GM19455 (cell line): ENCODE measurements around the gene CCL4.
A peak's percentile ranks its signal among the peaks of the same experiment; 100 is the strongest.
"Not testable (repeated sequence)": the region's sequence is repeated elsewhere in the genome, so short reads cannot be mapped to it uniquely, and the experiment has no call there.

Experiments
- ATAC-seq: cut with Tn5 transposase; IDR thresholded peaks from one replicate; pipeline ENCODE4 v1.9.1; 2021; ENCODE audit not compliant: unreplicated experiment

Gene CCL4

DNA sequence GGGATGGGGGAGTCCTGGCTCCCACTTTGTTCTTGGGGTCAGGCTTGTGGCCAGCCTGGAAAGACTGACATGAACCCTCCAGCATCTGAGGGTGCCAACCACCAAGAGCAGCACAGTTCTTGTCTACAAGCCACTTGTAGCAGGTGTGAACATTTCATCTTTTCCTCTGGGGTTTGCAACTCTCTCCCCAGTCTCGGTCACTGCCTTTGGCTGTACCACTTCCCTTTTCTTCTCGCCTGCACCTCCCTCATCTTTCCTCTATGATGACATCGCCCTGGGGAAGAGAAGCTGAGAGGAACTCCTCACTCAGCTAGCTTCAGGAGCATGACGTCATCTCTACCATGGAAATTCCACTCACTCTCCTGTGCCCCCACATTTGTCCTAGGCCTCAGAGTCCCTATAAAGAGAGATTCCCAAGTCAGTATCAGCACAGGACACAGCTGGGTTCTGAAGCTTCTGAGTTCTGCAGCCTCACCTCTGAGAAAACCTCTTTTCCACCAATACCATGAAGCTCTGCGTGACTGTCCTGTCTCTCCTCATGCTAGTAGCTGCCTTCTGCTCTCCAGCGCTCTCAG lies at the start of gene CCL4:
CCL4 (plus strand) TSS at position 427 of the 575 bp plus-strand sequence; CDS start at position 506, 79 bp downstream.
- not testable (repeated sequence) for ATAC-seq

DNA sequence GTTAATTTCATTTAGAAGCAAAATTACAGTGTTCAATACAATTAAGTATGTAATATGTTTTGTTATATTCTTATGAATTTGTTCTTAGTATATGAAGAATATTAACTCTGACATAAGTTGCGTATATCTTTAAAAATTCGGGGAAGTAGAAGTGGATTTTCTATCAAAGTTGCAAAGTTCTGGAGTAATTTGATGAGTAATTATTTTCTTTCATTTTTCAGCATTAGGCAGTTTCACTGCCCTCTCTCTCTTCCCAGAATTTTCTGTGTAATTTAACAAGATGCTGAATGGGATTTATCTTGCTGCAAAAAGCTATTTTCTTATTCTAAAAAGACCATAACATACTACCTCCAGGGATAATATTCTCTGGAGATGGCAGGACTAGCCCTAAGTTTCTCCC lies 48.5 kb upstream of the CCL4 start:
- no peak for ATAC-seq

DNA sequence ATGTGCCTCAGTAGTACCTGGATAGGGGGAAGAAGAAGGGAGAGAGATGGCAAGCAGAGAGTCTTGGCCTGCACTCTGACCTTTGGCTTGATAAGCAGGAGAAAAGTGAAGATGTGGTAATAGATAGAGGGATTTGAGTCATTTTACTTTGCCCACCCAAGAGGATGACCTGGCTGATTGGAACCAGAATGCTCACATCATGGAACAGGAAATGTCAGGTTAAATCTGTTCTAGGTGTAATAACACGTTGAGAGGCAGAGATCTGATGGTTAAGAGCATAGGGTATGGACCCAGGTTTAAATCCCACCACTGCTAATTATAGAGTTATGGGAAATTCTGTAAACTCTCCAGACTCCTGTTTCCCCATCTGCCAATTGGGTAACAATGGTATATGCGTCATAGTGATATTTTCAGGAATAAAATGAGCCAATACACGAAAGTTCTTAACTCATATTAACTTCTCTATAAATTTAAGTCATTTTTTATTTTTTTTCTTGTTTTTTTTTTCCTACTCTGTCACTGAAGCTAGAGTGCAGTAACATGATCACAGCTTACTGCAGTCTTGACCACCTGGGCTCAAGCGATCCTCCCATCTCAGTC lies 47.6 kb upstream of the CCL4 start:
- ATAC-seq, result no peak

DNA sequence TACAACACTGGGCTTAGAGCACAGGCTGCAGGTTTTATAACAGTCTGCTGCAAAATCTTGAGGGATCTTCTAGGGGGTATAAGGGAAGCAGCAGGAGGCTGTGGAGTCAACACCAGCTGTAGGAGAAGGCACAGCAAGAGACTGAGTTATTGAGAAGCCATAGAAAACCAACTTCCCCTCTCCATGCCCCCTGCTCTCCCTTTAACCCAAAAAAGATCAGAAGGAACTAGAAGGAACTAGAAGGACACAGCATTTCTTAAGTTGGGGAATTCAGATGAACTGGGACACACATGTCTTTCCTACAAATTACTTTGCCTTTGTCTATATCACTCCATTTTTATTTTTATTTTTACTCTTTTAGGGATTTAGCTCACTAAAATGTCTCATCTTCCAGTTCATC lies 45.7 kb upstream of the CCL4 start:
- ATAC-seq, result no peak

DNA sequence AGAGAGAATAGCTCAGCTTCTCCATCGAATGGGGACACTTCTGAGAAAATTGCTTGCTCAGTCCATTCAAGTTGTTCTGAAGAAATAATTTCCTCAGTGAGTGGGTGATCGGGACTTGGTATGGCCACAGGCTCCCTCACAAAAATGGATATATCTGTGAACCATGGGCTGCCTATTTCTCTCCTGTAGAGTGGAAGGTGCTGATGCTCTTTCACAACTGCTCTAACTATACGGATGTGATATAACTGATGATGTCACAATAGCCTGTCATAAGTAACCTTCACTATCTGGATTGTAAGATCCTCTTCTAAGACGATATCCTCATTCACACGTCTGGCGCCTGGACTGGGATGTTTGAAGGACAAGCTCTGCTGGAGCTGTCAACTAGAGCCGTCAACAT lies 44.2 kb upstream of the CCL4 start:
- ATAC-seq, result no peak

DNA sequence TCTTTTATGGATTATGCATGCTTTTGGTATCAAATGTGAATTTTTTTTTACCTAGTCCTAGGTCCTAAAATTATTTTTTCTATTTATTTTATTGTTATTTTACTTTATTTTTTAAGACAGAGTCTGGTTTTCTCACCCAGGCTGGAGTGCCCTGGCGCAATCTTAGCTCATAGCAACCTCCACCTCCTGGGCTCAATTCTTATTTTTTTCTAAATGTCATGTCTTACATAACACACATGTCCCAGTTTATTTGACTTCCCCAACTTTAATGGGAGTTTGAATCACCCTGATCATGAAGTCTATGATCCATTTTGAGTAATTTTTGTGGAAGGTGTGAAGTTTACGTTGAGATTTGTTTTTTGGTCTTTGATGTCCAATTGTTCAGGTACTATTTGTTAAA lies 42.8 kb upstream of the CCL4 start:
- ATAC-seq, result no peak

DNA sequence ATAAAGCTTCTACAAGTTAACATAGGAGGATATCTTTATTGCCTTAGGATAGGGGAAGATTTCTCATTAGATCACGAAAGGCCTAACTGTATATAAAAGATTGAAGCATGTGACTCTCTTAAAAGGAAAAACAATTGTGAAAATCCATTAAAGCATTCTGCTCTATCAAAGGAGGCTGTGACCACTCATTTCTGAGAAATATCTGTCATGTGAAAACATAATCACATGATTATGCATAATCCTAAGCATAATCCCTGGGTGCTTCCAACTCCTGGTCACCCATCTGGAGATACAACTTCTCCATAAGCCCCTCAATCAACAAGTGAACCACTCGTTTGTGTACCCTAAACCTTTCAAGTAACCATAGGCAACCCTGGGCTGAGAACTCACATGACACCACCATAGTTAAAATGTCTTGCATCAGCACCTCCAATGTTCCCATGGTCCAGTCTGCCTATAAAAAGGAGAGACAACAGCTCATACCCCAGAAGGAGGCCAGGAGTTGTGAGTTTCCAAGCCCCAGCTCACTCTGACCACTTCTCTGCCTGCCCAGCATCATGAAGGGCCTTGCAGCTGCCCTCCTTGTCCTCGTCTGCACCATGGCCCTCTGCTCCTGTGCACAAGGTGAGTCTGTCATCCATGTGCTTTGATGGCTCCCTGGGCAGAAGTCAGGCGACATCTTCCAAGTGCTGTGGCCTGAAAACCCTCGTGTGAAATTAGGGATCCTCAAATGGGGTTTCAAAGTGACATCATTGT lies 39.7 kb upstream of the CCL4 start, which contains the start of gene CCL18:
CCL18 (plus strand) TSS at position 487 of the 756 bp plus-strand sequence; CDS start at position 558, 71 bp downstream.
- ATAC-seq, result no peak

DNA sequence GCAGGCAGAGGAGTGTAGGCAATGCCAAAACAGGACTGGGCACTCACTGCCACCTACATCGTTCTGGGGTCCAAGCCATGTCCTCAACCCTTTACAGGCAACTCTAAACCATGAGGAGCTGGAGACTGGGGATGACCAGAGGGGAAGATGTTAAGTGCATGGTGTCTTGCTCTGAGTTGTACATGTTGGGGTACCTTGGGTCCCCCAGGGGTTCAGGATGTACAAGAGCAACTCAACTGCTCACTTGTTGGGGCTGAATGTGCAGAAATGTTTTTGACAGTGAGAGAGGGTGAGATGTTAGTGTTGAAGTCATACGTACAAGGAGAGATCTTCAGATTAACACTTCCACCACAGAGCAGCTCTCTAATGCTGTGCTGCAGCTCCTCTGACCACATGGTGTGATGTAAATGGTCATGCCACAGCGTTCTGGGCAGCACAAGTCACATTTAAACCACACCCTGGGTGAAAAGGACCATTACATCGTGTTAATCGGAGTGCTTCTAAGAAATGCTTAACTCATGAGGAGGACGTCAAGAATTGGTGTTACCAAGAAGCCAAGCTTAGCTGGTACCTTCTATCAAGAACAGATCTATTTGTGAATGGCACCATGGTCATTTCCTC lies 37.2 kb upstream of the CCL4 start:
- ATAC-seq, result no peak

DNA sequence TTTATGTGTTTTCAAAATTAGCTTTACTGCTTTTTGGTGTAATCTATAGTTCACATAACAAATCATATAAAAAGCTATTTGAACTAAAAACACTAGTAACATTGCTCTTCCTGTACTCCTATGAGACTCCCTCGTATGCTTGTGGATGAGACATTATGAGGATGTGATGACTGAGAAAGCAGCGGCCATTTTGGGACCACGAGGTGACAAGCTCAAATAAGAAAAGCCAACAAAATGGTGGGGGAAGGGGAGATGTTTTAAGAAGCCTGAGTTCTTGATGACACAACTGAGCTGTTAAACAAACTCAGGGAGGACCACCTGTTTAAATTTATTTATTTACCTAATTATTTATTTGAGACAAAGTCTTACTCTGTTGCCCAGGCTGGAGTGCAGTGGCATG lies 35.1 kb upstream of the CCL4 start:
- ATAC-seq, result no peak

DNA sequence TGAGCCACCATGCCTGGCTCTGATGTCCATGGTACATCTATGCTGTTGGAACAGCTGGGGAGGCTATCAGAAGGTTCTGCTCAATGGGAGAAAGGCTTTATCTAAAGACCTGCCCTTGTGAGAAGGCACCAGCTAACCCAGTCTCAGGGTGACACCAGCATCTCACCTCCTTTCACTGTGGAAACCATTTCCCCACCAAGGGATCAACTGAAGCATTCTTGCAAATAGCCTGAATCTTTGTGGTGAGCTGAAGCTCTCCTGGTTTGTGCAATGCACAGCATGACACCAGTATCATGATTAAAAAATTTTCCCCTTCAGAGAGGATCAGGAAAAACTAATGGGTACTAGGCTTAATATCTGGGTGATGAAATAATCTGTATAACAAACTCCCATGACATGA lies 34.5 kb upstream of the CCL4 start:
- no peak for ATAC-seq

DNA sequence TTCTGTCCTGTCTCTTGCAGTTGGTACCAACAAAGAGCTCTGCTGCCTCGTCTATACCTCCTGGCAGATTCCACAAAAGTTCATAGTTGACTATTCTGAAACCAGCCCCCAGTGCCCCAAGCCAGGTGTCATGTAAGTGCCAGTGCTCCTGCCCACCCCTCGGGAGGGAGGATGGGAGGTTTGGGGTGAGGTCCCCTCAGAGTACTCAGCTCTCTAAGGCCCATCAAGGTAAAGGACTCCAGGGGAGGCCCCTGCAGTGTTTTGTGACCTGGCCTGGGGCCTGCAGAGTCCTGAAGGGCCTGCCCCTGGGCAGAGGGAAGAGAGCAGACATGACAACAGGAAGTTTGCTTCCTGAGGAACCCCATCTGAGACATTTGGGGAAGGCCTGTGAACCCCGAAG lies 33.2 kb upstream of the CCL4 start:
- no peak for ATAC-seq

DNA sequence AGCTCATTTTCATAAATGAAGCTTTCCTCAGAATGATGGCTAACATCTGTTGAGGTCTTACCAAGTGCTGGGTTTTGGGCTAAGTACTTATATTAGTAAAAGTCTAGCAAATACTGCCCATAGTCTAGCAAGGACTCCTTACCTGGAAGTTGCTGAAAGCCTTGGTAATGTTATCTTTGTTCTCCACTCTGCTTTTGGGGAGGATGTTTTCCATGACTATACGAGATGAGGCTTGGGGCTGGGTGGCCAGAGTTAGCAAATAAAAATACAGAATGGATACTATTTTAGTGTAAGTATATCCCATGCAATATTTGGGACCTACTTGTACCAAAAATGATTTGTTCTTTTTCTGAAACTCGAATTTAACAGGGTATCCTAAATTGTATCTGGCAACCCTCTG lies 31.9 kb upstream of the CCL4 start:
- ATAC-seq, result no peak

DNA sequence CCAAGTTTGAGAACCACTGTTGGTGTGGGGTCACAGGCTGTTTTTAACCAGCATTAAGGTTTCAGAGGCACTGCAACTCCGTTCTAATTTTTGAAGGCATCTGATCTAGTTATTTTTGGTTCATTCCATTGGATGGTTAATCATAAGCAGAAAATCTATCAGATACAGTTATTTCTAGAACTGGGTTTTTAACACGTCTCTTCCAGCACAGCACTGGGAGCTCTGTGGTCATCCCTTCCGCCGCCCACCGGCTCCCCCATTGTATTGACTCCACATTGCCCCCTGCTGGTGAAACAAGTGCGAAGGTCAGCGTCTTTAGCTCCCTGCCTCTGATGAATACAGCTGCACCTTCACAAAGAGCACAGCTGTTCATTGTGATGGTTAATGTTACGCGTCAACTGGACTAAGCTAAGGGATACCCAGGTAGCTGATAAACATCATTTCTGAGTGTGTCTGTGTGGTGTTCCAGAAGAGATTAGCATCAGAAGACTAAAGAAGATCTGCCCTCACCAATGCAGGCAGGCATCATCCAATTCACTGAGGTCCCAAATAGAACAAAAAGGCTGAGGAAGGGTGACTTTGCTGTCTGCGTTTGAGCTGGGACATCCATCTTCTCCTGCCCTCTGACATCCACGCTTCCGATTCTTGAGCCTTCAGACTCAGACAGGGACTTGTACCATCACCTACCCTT lies 31.1 kb upstream of the CCL4 start:
- ATAC-seq, result no peak

DNA sequence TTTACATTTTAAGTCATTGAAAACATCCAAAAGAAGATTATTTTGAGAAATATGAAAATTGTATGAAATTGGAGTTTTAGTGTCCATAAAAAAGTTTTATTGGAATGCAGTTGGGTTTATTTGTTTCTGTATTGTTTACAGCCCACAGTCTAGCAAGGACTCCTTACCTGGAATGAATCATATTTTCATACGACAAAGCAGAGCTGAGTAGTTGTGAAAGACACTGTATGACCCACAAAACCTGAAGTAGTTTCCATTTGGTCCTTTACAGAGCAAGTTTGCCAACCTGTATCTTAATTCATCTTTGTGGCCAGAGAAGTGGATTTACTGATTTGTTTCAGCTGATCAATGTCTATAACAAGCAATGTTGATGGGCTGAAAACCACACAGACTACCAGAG lies 29.3 kb upstream of the CCL4 start:
- ATAC-seq, result no peak

DNA sequence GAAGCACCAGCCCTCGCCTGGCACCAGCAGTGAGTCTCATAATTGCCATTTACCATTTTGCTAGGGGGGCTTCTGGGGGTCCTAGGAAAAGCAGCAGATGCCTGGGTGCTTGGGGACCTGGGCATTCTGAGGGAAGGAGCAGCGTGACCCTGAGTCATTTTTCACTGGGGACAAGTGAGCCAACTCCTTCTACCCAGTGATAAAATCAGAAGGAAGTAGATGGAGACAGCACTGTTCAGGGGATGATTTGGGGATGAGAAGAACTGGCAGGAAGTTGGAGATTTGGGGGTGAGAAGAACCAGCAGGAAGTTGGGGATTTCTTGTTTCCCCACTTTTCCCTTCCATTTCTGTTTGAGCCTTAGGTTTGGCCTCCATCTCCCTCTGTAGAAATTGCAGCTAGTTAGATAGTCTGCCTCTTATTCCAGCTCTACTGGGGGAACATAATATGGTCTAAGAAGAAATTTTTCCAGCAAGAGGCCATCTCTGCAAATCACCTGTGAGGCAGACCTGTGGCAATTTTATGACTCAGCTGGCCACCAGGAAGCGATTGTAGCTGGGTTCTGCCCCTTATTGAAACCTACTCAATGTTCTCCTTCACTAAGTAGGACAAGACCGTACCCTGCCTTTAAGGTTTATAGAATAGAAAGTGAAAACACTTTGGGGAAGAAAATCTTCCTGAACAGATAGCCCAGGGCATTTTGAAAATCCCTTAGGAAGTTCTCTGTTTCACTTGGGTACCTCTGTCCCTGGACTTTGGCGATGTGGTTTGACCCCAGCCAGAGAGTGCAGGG lies 21.8 kb upstream of the CCL4 start:
- peak; percentile 44 for ATAC-seq

DNA sequence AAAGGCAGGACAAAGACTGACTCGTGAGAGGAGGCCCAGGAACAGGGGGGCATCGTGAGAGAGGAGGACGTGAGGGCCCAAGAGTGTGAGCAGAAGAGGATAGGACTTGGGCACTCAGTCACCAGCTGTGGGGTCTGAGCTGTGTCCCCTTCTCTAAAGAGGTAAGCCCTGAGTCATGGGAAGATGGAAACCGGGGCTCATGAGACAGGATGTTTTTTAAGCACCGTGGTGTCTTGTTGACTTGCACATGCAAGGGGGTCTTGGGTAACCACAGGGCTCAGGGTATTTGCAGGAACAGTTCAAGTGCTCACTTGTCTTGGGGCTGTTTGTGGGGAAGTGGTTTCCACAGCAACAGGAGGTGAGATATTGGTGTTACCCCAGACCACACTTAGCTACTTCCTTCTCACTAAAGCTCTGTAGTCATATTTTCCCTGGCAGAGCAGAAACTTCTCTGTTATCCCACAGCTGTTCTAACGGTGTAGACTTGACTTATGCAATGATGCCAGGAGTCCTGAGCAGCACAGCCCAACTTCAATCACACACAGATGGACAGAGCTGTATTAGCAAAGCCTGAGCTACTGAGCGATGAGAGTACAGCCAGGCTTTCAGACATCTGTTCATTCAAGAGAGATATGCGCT lies 21.0 kb upstream of the CCL4 start:
- ATAC-seq, result peak; percentile 56

DNA sequence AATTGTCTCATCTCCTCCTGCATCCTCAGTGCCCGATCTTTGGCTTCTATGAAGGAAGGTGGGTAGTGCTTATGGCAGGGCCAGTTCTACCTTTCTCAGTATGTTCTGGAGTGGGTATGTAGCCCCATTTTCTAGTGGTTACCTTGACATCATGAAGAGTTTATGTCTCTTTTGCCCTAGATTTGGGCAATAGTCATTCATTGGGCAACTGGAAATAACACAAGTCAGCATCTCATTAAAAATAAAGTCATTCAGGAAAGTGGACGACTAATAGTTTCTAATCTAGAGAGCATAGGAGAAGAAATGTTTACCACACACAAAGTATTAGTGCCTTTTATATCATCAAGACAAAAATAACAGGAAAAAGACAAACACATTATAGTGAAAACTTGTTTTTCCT lies 19.9 kb upstream of the CCL4 start:
- ATAC-seq, result not testable (repeated sequence)

DNA sequence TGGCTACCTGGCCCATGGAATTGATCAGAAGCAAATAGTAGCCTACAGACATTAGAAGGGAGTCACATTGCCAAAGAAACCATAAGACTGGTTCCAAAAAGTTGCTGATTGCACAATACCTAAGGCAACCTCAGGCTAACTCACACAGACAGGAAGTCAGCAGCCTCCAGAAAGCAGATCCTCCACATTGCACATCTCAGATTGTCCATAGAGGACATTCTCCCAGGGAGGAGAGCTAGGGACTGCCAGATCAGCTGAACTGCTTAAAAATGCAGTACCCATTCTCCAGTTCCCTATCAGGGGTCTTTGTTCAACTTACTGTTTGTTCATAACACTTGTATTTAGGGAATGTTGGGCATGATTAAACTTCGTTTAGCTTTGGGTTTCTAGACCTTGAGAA lies 17.9 kb upstream of the CCL4 start:
- ATAC-seq, result no peak

DNA sequence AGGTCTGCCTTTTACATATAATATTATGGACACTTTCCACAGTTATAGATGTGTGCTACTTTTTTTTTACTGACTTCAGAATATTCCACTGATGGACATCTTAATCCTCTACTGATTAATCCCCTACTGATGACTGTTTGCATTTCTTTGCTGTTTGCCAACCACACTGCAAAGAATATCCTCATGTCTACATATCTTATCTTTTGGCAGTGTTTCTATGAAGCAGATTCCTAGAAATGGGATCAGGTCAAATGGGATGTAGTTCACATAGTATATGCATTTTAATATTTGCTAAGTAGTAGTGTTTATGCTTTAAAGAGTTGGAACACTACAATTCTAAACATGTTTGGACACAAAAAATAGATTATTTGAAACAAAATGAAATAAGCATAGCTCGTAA lies 16.8 kb upstream of the CCL4 start:
- ATAC-seq, result no peak

DNA sequence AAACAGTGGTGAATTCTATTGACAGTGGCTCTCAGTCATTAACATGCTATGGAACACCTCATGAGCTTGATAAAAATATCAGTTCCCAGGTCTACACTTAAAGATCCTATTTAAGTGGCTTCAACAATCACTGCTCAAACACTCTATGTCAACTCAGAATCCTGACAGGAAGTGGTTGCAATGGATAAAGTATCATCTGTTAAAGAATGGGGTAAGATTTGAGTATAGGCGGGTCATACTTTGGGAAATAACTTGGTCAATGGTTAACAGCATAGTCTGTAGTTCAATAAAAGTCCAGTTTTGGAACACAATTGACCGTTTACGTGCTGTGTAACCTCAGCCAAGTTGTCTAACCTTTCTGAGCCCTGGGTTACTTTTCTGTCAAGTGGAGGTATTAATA lies 16.2 kb upstream of the CCL4 start:
- ATAC-seq, result not testable (repeated sequence)
